SK-N-SH (cell line): ENCODE data around the gene HOXA5. TPM values are rescaled to one million over a fixed set of nuclear protein-coding genes. Genes with fewer than 3 reads are reported as not detected.

ENCODE experiments used
- CTCF ChIA-PET: fragments of 300-600, 350-600 bp; formaldehyde crosslinking; extraction: SDS; loops from one replicate; lab custom pipeline; 2021; lab: Yijun Ruan, JAX
- POLR2A ChIA-PET: fragments of 350-600 bp; sonication (Branson Sonifier 250); formaldehyde crosslinking; extraction: SDS; loops from one replicate; lab custom pipeline; 2020; ENCODE audit warnings: antibody characterized with exemption, inconsistent platforms; lab: Yijun Ruan, JAX
- DNase-seq: peaks from one replicate; pipeline ENCODE4 v3.0.0; 2012
- H2AFZ ChIP-seq: fragments of 200-600 bp; sonication (generic); 2 replicates; pipeline ENCODE4 v1.8.1; 2016; ENCODE audit warnings: antibody characterized with exemption, mild to moderate bottlenecking, low read depth
- H3F3A ChIP-seq: fragments of 200-600 bp; sonication (generic); replicated peaks from 2 replicates; pipeline ENCODE3; 2016; ENCODE audit warnings: antibody characterized with exemption, mild to moderate bottlenecking; ENCODE audit not compliant: insufficient read depth
- H3K27ac ChIP-seq, 2 experiments: fragments of 200-500 bp in 1 of 2; fragments of 200-600 bp in 1 of 2; sonication (Bioruptor generic) in 1 of 2; sonication (generic), shearing (Covaris generic) in 1 of 2; 2 replicates each; pipeline versions ENCODE4 v1.5.1 to v1.6.1; 2014 to 2016; ENCODE audit warnings: low read depth in 2 of 2, inconsistent platforms in 1 of 2, low read length in 1 of 2, mild to moderate bottlenecking in 1 of 2, mixed read lengths in 1 of 2
- H3K27me3 ChIP-seq: fragments of 200-600 bp; sonication (generic), shearing (Covaris generic); 2 replicates; pipeline ENCODE4 v1.6.1; 2016; ENCODE audit warnings: mixed run types; ENCODE audit not compliant: insufficient read depth
- H3K36me3 ChIP-seq, 2 experiments: fragments of 200-500 bp in 1 of 2; fragments of 200-600 bp in 1 of 2; sonication (Bioruptor generic) in 1 of 2; sonication (generic) in 1 of 2; replicated peaks in 1 of 2; 2 replicates each; pipeline versions ENCODE3 to v1.5.1; 2014 to 2016; ENCODE audit warnings: low read length in 1 of 2, mild to moderate bottlenecking in 1 of 2; ENCODE audit not compliant: insufficient read depth in 2 of 2, control insufficient read depth in 1 of 2
- H3K4me1 ChIP-seq, 2 experiments: fragments of 200-500 bp in 1 of 2; fragments of 200-600 bp in 1 of 2; sonication (Bioruptor generic) in 1 of 2; sonication (generic), shearing (Covaris generic) in 1 of 2; 2 replicates each; pipeline versions ENCODE4 v1.5.1 to v1.6.1; 2014 to 2016; ENCODE audit warnings: low read depth in 1 of 2, low read length in 1 of 2, mixed run types in 1 of 2; ENCODE audit not compliant: insufficient read depth in 2 of 2, control insufficient read depth in 1 of 2
- H3K4me2 ChIP-seq: fragments of 200-600 bp; sonication (generic), shearing (Covaris generic); 2 replicates; pipeline ENCODE4 v1.6.1; 2017; ENCODE audit warnings: mixed run types
- H3K4me3 ChIP-seq, 2 experiments: fragments of 200-500 bp in 1 of 2; fragments of 200-600 bp in 1 of 2; sonication (Bioruptor generic) in 1 of 2; sonication (generic), shearing (Covaris generic) in 1 of 2; 2 replicates each; pipeline versions ENCODE4 v1.5.1 to v1.8.1; 2014 to 2016; ENCODE audit warnings: low read depth in 2 of 2, inconsistent platforms in 1 of 2, low read length in 1 of 2, mild to moderate bottlenecking in 1 of 2, mixed read lengths in 1 of 2, moderate library complexity in 1 of 2
- H3K79me2 ChIP-seq: fragments of 200-600 bp; sonication (generic); 2 replicates; pipeline ENCODE4 v1.8.1; 2017; ENCODE audit warnings: mild to moderate bottlenecking; ENCODE audit not compliant: insufficient read depth
- H3K9ac ChIP-seq: fragments of 200-600 bp; sonication (generic); 2 replicates; pipeline ENCODE4 v1.6.1; 2017; ENCODE audit warnings: mixed run types
- H3K9me2 ChIP-seq: fragments of 200-600 bp; sonication (generic); 2 replicates; pipeline ENCODE4 v1.6.1; 2017; ENCODE audit warnings: mixed run types
- H3K9me3 ChIP-seq: fragments of 200-600 bp; sonication (generic); 2 replicates; pipeline ENCODE4 v1.6.1; 2017; ENCODE audit warnings: mixed run types, mild to moderate bottlenecking, moderate library complexity
- H4K20me1 ChIP-seq: fragments of 200-600 bp; sonication (generic); 2 replicates; pipeline ENCODE4 v1.6.1; 2017; ENCODE audit warnings: mild to moderate bottlenecking, mixed run types; ENCODE audit not compliant: insufficient read depth
- JUND ChIP-seq: IDR thresholded peaks from 2 replicates; pipeline ENCODE4 v1.4.0; 2012
- NRF1 ChIP-seq: IDR thresholded peaks from 2 replicates; pipeline ENCODE4 v1.6.1; 2012; ENCODE audit warnings: low read depth, mild to moderate bottlenecking, low read length
- TCF12 ChIP-seq: IDR thresholded peaks from 2 replicates; pipeline ENCODE4 v1.4.0; 2012
- YY1 ChIP-seq: IDR thresholded peaks from 2 replicates; pipeline ENCODE4 v1.4.0; 2012; ENCODE audit warnings: low read depth, mild to moderate bottlenecking
- WGBS: methylation state at CpG from one replicate; pipeline ENCODE4 v1.1.6; 2017; ENCODE audit warnings: low lambda C conversion rate; 5-methylcytosine and 5-hydroxymethylcytosine counted together
- polyA plus RNA-seq, 3 experiments: library from polyadenylated mRNA; depleted of rRNA; stranded (reverse); fragments of >200 nt; gene quantifications; 2 replicates each; pipeline ENCODE4 v1.2.3, GENCODE V29; 2012
- TF ChIP-seq, protein P1 (sequence below): IDR thresholded peaks from 2 replicates; pipeline ENCODE4 v1.4.0; 2012; ENCODE audit warnings: low read depth, borderline replicate concordance
- TF ChIP-seq, protein P2 (sequence below): IDR thresholded peaks from 2 replicates; pipeline ENCODE4; 2012

Gene HOXA5
- polyA plus RNA-seq, 1 of the 3 experiments (the other 2 are of a cell fraction): not detected

DNA sequence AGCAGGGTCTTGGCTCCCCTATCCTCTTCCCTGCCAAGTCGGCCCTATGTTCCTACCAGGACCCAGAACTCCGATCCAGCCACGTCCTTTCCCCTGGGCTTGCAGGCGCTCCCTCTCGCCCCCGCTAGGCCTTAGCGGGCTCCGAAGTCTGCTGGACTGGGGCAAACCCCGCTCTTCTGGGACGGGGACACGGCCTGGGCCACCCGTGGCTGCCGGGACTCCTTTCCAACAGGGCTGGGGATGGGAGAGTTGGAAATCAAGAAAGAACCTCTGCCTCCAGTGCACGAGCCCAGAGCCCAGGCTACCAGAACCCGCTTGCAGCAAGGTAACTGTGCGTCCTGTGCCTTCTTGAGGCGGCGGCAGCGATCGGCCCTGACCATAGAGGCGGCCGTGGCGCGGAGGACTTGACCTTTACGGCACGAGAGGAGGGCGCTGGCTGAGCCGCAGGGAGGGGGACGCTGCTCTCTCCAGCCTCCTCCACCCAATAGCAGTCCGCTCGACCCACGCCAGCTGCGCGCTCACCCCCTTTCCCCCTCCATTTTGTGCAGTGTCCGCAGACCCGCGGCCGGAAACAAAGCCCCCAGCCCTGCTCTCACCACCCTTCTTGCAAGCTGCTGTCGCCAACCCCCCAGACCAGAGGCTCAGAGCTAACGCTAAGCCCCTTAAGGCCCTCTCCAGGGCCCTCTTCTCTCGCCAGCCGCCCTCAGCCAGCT, 48.5 kb upstream of the HOXA5 start:
- POLR2A ChIA-PET: interaction anchor here (0.5 kb wide), 1 partner anchor 813 kb away, joined by 3 read pairs; no protein-coding TSS in a partner anchor
- CTCF ChIA-PET: interaction anchor here (1.1 to 10.7 kb wide), 12 partner anchors 14 to 1340 kb away, joined by 3 to 84 read pairs (median 4); partner anchors contain the start of gene HOXA5
- H4K20me1 ChIP-seq: peaks cover 24% of the 10 kb centered on the region
- H2AFZ ChIP-seq: no peak overlapping the region
- H3K4me1 ChIP-seq: peaks cover 0 to 4% of the 10 kb centered on the region in 2 experiments; a peak in 1 of 4 replicates
- H3K27ac ChIP-seq: no peak overlapping the region
- TF ChIP-seq TCF12 (no peak), NRF1 (no peak)
- H3K9me3 ChIP-seq: no peaks in the 10 kb centered on the region
- H3K79me2 ChIP-seq: no peaks in the 10 kb centered on the region
- no peaks in the 10 kb centered on the region for H3K36me3 ChIP-seq
- no peak overlapping the region for H3K9ac ChIP-seq
- peak overlapping the region; percentile 30; the same call in 1 of the 2 replicates for H3K4me2 ChIP-seq
- no peaks in the 10 kb centered on the region for H3K9me2 ChIP-seq
- 25% methylated on average over 32 of the region's 42 CpGs for WGBS
- DNase-seq: no peak
- no peak overlapping the region; a peak in 1 of 4 replicates for H3K4me3 ChIP-seq
- peaks cover 10% of the 10 kb centered on the region for H3F3A ChIP-seq
- peaks cover 88% of the 10 kb centered on the region for H3K27me3 ChIP-seq

DNA sequence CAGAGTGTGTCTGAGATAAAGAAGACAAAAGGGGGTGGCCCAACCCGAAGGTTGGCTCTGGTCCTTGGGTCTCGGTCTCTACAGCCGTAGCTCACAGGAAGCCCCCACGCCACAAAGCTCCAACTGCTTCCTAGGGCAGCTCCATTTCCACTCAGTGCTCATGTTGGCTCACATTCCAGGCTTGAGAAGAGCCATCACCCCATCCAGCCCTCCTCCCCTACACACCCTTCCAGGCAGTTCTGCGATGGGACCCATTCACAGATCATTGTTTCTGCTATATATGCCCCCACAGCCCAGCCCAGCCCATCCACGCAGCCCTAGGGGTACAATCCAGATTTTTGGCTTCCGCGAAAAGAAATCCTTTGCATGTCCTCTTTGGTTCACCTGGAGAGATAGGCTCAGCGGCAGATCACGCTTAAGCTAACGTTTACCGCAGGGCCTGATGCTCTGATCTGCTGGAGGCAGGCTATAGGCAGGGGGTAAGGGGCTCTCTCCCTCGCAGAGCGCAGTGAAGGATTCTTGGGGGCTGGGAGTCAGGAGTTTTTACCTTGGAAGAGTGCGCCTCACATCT, 47.8 kb upstream of the HOXA5 start:
- no peak overlapping the region for H3K4me3 ChIP-seq
- DNase-seq: no peak
- no peak overlapping the region for H3K4me2 ChIP-seq
- 33% methylated on average over 15 of the region's 15 CpGs for WGBS
- H3K79me2 ChIP-seq: no peaks in the 10 kb centered on the region
- peaks cover 0 to 4% of the 10 kb centered on the region in 2 experiments; a peak in 1 of 4 replicates for H3K4me1 ChIP-seq
- peaks cover 96% of the 10 kb centered on the region for H3K27me3 ChIP-seq
- POLR2A ChIA-PET: no interaction called here
- CTCF ChIA-PET: interaction anchor here (0.8 to 10.7 kb wide), 16 partner anchors 9 to 1339 kb away, joined by 3 to 84 read pairs (median 9); no protein-coding TSS in a partner anchor
- TF ChIP-seq, protein P1, sequence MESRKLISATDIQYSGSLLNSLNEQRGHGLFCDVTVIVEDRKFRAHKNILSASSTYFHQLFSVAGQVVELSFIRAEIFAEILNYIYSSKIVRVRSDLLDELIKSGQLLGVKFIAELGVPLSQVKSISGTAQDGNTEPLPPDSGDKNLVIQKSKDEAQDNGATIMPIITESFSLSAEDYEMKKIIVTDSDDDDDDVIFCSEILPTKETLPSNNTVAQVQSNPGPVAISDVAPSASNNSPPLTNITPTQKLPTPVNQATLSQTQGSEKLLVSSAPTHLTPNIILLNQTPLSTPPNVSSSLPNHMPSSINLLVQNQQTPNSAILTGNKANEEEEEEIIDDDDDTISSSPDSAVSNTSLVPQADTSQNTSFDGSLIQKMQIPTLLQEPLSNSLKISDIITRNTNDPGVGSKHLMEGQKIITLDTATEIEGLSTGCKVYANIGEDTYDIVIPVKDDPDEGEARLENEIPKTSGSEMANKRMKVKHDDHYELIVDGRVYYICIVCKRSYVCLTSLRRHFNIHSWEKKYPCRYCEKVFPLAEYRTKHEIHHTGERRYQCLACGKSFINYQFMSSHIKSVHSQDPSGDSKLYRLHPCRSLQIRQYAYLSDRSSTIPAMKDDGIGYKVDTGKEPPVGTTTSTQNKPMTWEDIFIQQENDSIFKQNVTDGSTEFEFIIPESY: no peak
- no peak for TF ChIP-seq YY1
- TF ChIP-seq JUND: no peak
- TF ChIP-seq, protein P2, sequence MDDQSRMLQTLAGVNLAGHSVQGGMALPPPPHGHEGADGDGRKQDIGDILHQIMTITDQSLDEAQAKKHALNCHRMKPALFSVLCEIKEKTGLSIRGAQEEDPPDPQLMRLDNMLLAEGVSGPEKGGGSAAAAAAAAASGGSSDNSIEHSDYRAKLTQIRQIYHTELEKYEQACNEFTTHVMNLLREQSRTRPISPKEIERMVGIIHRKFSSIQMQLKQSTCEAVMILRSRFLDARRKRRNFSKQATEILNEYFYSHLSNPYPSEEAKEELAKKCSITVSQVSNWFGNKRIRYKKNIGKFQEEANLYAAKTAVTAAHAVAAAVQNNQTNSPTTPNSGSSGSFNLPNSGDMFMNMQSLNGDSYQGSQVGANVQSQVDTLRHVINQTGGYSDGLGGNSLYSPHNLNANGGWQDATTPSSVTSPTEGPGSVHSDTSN: no peak
- TF ChIP-seq, all 33 proteins: peak for 0
- H3F3A ChIP-seq: peaks cover 13% of the 10 kb centered on the region
- H3K9ac ChIP-seq: no peak overlapping the region
- H3K9me3 ChIP-seq: no peaks in the 10 kb centered on the region
- no peak overlapping the region for H2AFZ ChIP-seq
- no peaks in the 10 kb centered on the region for H3K9me2 ChIP-seq
- no peak overlapping the region for H3K27ac ChIP-seq
- H3K36me3 ChIP-seq: no peaks in the 10 kb centered on the region
- peaks cover 30% of the 10 kb centered on the region for H4K20me1 ChIP-seq
